HG03039 (cell line): ENCODE data around the gene MAOA.

Experiments used
- ATAC-seq: cut with Tn5 transposase; IDR thresholded peaks from one replicate; pipeline ENCODE4 v1.9.1; 2021; ENCODE audit warnings: mild to moderate bottlenecking, moderate library complexity; ENCODE audit not compliant: unreplicated experiment

The MAOA gene

GRCh38 chrX:43745938-43746721 lies 90.0 kb downstream of the MAOA start:
- no peak for ATAC-seq

- ATAC-seq: no peak
Measured at GRCh38 chrX:43747476-43747875, 91.4 kb downstream of the MAOA start.

DNA sequence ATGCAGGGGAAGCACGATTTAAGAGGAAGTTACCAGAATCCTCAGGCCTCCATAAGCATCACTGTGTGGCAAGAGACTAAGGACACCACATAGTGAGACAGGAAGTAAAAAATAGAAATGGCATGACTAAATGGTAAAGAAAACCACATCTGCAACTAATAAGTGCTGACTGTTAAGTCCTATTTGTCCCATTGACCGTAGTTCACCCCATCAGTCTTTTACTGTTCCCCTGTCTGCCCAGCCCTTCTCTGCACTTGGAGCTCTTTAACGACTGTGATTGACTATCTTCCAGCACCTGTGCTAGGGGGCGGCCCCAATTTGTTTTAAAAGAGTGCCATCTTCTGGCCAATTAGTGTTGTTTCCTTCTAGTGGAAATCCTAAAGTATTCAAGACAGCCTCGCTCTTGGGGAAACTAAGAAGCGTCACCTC lies 94.2 kb downstream of the MAOA start:
- no peak for ATAC-seq

DNA sequence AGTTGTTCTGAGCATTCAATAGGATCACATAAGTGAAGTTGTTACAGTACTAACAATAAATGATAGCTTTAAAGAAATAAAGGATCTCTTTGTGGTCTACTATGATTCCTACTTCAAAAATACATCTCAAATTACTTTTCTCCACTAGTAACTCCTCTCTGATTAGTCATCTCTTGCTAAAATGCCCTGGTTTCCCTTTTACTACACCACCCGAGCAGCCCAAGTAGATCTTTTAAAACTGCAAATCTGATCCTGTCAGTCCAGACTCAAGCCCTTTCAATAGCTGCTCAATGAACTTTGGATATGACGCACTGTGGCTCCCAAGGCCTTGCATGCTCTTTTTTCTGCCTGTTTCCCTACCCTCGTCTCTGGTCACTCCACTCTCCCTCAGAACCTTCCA lies 97.5 kb downstream of the MAOA start:
- ATAC-seq: no peak

GRCh38 chrX:43756076-43756475 lies 100.0 kb downstream of the MAOA start:
- no peak for ATAC-seq

DNA sequence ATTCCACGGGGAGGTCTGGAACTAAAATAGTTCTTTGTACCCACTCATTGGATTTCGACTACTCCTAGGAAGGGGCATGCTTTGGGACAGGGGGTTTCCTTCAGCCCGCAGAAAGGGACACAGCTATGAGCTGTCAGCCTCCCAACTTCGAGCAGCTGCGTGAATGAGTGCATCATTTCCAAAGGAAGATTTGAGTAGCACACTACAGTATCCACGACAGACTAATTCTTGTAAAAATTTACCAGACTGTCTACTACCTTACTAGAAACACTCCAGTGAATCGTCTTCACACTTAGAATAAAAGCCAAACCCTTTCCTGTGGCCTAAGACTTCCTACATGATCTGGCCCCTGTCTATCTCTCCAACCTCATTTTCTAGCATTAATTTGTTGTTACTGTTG lies 101.9 kb downstream of the MAOA start:
- no peak for ATAC-seq

DNA sequence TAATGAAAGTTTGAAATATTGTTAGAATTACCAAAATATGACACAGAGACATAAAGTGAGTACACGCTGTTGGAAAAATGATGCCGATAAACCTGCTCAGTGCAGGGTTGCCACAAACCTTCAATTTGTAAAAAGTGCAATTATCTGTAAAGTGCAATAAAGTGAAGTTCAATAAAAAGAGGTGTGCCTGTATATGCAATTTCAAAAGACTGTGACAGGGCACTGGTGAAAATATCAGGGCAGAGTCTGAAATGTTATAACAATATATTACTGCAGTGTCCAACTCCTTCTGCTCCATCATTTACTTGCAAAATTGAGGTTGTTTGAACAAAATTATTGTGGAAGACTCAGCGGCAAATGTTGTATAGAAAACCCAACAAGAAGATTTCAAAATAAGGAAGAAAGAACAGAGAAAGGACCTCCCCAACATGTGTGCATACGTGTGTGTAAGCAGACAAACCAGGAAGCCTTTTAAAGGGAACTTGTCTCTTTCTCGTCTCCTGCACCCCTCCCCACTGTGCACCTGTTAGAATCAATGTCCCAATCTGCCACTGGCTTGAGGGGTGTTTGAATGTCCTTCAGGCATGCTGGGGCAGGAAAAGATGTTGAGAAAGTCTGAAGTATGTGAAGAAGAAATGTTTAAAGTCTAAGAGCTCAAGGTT lies 130.0 kb downstream of the MAOA start:
- ATAC-seq: no peak
